D721Med (cell line): ENCODE data around the gene ADAMTSL1.

Experiments
- DNase-seq: peaks from one replicate; pipeline ENCODE4 v3.0.0; 2011; ENCODE audit warnings: low spot score; ENCODE audit not compliant: insufficient read length
- FAIRE-seq: peaks from 2 replicates; lab custom pipeline; 2011; peaks lifted over from hg19 to GRCh38; lab: Jason Lieb, UNC
- CTCF ChIP-seq: IDR thresholded peaks from 2 replicates; pipeline ENCODE4 v1.5.1; 2012; ENCODE audit warnings: mild to moderate bottlenecking, control low read depth; ENCODE audit not compliant: insufficient read depth; ENCODE audit errors: missing control alignments

Gene ADAMTSL1

DNA sequence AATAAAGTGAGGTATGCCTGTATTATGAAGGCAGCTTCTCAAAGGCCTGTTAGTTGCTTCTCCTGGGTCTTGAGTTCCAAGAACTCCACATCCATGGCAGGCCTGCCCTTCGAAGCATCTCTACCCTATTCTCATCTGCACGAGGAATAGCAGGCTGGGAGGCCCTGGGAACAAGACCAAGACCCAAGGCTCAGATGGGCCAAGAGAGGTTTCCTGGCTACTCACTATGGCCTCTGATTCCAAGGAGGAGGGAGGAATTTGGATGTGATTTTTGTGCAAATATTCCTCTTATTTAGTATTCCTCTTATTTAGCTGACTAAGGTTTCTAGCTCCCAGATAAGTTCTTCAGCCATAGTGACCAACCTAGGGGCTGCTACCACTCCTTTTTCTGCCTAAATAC lies 407.8 kb downstream of the ADAMTSL1 start:
- DNase-seq (no peak), FAIRE-seq (no peak)
- TF ChIP-seq CTCF: no peak

DNA sequence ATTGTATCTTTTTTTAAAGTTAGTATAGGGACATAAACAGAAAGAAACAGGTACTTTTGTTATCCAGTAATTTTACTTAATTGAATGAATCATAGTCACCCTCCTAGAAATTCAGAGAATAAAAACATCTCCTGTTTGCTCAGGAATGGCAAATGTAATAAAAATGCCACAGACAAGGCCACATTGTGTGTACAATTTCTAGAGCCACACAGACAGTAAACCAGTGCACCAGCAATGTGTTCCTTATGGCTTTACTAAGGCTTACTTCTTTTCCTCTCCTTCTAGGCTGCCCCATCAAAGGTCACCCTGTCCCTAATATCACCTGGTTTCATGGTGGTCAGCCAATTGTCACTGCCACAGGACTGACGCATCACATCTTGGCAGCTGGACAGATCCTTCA lies 413.6 kb downstream of the ADAMTSL1 start:
- FAIRE-seq: no peak
- TF ChIP-seq CTCF: no peak

GRCh38 chr9:18888290-18888689 lies 414.3 kb downstream of the ADAMTSL1 start:
- FAIRE-seq (no peak), DNase-seq (no peak)
- no peak for TF ChIP-seq CTCF

More for the DNA sequence above, 413.6 kb downstream of the ADAMTSL1 start:
- no peak for DNase-seq

DNA sequence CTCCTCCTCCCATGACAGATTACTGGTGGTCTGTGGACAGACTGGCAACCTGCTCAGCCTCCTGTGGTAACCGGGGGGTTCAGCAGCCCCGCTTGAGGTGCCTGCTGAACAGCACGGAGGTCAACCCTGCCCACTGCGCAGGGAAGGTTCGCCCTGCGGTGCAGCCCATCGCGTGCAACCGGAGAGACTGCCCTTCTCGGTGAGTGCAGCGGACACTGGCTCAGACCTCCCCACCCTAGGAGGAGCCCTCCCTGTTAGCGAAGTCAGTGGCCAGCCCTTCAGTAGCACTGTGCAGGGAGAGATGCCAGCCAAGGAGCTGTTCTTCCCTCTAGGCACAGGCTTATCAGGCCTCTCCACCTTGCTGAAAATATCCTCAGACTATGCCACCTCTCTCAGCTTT lies 415.6 kb downstream of the ADAMTSL1 start:
- TF ChIP-seq CTCF: no peak
- DNase-seq (no peak), FAIRE-seq (no peak)

GRCh38 chr9:18890372-18890771 lies 416.4 kb downstream of the ADAMTSL1 start:
- TF ChIP-seq CTCF: no peak
- no peak for DNase-seq
- no peak for FAIRE-seq

DNA sequence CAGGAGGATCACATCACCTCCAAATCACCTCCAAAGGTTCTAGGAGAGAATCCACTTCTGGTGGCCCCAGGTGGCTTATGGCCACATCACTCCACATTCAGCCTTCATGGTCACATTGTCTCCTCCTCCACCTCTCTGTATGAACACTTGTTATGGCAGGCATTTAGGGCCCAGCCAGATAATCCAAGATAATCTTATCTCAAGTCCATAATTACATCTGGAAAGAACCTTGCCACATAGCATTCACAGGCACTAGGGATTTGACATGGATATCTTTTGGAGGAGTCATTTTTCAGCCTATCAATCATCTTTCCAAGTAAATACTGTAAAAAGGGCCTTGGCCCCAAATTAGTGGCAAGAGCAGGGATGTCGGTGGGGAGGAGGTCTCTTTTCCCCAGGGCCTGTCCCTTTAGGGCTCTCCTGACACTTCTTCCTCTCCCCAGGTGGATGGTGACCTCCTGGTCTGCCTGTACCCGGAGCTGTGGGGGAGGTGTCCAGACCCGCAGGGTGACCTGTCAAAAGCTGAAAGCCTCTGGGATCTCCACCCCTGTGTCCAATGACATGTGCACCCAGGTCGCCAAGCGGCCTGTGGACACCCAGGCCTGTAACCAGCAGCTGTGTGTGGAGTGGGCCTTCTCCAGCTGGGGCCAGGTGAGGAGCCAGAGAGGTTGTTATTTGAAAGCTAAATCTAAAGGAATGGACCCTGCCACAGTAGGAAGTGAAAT lies 418.2 kb downstream of the ADAMTSL1 start:
- FAIRE-seq: no peak
- DNase-seq: no peak
- no peak for TF ChIP-seq CTCF

GRCh38 chr9:18893046-18893445 lies 419.1 kb downstream of the ADAMTSL1 start:
- FAIRE-seq: no peak
- no peak for DNase-seq
- TF ChIP-seq CTCF: no peak
